Esophagus squamous epithelium (tissue), 5 donors: ENCODE data around the gene OR6X1. TPM values are rescaled to one million over a fixed set of nuclear protein-coding genes. Genes with fewer than 3 reads are reported as not detected.
"Not testable (repeated sequence)": the region's sequence is repeated elsewhere in the genome, so short reads cannot be mapped to it uniquely, and the experiment has no call there.

Source experiments
- DNase-seq: peaks from one replicate; lab custom pipeline; 2025; lab: John Stamatoyannopoulos, UW
- H3K27ac ChIP-seq, 4 donors: fragments of 200-600 bp; sonication (generic); one replicate each; pipeline ENCODE4 v1.5.1; 2016 to 2019; ENCODE audit warnings: mild to moderate bottlenecking in 1 of 4
- H3K27me3 ChIP-seq, 4 donors: fragments of 200-600 bp; sonication (generic); 1 replicate in 3 of 4; 2 replicates in 1 of 4; pipeline versions ENCODE4 v1.5.1 to v1.6.0; 2017 to 2021; ENCODE audit warnings: antibody characterized with exemption in 1 of 4
- H3K36me3 ChIP-seq, 3 donors: fragments of 200-600 bp; sonication (generic); one replicate each; pipeline ENCODE4 v1.5.1; 2016 to 2019
- H3K4me1 ChIP-seq, 3 donors: fragments of 200-600 bp; sonication (generic); one replicate each; pipeline ENCODE4 v1.5.1; 2017 to 2019
- H3K4me3 ChIP-seq, 4 donors: fragments of 200-600 bp; sonication (generic); 1 replicate in 3 of 4; 2 replicates in 1 of 4; pipeline ENCODE4 v1.5.1; 2016 to 2019; ENCODE audit warnings: mild to moderate bottlenecking in 2 of 4, moderate library complexity in 1 of 4
- H3K9me3 ChIP-seq, 3 donors: fragments of 200-600 bp; sonication (generic); one replicate each; pipeline ENCODE4 v1.5.1; 2016 to 2019
- POLR2A ChIP-seq, 4 donors: fragments of 450-650 bp; IDR thresholded peaks; one replicate each; pipeline ENCODE4 v1.6.1; 2017; ENCODE audit warnings: antibody characterized with exemption in 4 of 4, mild to moderate bottlenecking in 4 of 4, moderate library complexity in 3 of 4
- WGBS, 2 donors: methylation state at CpG; one replicate each; pipeline ENCODE4 v1.1.5; 2018; 5-methylcytosine and 5-hydroxymethylcytosine counted together
- intact Hi-C: fragments of 100-400 bp; cut with DNase I; formaldehyde crosslinking; loops from one replicate; pipeline ENCODE4 v1.15.0; 2022
- total RNA-seq, 4 donors: library from RNA; depleted of rRNA; stranded (reverse); fragments of >200 nt; gene quantifications; one replicate each; pipeline ENCODE4 v1.1.0, GENCODE V29; 2016
- TF ChIP-seq, protein P1 (sequence below), 6 experiments: fragments of 450-650 bp in 4 of 6; fragments of 200-600 bp in 2 of 6; sonication (generic) in 2 of 6; IDR thresholded peaks; one replicate each; pipeline ENCODE4 v1.5.1; 2016 to 2019; ENCODE audit warnings: antibody characterized with exemption in 6 of 6, mild to moderate bottlenecking in 4 of 6, moderate library complexity in 4 of 6
- donor health status: DM: yes; HTN: yes; CAD: no.

OR6X1 gene
- total RNA-seq, 4 donors from 2014 or later, result not detected

DNA sequence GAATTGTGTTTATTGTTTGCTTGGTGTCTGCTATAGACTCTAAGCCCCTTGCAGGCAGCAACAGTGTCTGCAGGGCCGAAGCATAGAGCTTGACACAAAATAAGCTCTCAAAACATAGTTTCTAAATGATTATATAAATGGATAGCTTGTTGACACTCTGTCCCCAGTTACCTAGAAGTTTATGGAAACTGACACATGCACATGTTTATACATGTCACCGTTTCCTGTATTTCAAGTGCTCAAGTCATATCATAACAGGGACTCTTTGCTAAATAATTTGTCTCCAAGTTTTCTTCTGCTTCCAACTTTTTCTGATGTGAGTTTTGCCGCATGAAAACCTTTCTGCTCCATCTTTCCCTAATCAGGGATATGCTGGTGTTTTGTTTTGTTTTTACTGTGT lies 3.7 kb upstream of the OR6X1 start:
- no peak for DNase-seq
- WGBS, 2 donors, result 41 to 57% methylated on average over 3 of the region's 3 CpGs
- intact Hi-C loops, result no loop called here
- H3K9me3 ChIP-seq, result peaks cover 0 to 16% (median 5%) of the 10 kb centered on the region in 3 donors
- no peak overlapping the region for H3K27ac ChIP-seq
- no peaks in the 10 kb centered on the region for H3K27me3 ChIP-seq
- no peak for TF ChIP-seq POLR2A (IDR thresholded peaks at IDR 0.05)
- TF ChIP-seq, protein P1, sequence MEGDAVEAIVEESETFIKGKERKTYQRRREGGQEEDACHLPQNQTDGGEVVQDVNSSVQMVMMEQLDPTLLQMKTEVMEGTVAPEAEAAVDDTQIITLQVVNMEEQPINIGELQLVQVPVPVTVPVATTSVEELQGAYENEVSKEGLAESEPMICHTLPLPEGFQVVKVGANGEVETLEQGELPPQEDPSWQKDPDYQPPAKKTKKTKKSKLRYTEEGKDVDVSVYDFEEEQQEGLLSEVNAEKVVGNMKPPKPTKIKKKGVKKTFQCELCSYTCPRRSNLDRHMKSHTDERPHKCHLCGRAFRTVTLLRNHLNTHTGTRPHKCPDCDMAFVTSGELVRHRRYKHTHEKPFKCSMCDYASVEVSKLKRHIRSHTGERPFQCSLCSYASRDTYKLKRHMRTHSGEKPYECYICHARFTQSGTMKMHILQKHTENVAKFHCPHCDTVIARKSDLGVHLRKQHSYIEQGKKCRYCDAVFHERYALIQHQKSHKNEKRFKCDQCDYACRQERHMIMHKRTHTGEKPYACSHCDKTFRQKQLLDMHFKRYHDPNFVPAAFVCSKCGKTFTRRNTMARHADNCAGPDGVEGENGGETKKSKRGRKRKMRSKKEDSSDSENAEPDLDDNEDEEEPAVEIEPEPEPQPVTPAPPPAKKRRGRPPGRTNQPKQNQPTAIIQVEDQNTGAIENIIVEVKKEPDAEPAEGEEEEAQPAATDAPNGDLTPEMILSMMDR (IDR thresholded peaks at IDR 0.05), result no peak
- H3K4me1 ChIP-seq, result no peaks in the 10 kb centered on the region
- H3K4me3 ChIP-seq, result no peak overlapping the region
- no peaks in the 10 kb centered on the region for H3K36me3 ChIP-seq

DNA sequence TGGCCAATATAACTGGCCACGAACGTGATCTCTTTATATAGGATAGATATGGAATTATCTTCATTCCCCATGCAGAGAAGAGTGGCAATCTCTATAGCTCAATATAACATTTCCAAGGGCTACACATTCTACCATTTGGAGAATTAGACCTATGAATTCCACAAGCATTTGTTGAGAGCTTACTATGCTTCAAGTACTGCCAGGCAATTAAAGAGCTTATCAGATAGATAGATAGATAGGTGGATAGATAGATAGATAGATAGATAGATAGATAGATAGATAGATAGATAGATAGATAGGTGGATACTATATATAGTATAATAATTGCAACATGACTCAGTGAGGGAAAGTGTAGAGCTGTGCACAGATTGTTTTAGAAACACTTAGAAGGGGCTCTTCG lies 1.5 kb upstream of the OR6X1 start:
- no peak overlapping the region for H3K4me3 ChIP-seq
- DNase-seq, result no peak
- no peaks in the 10 kb centered on the region for H3K9me3 ChIP-seq
- peaks cover 0 to 6% (median 0%) of the 10 kb centered on the region in 4 donors for H3K27me3 ChIP-seq
- H3K36me3 ChIP-seq, result no peaks in the 10 kb centered on the region
- peaks cover 0 to 5% (median 0%) of the 10 kb centered on the region in 3 donors for H3K4me1 ChIP-seq
- H3K27ac ChIP-seq, result no peak overlapping the region
- intact Hi-C loops, result no loop called here
- TF ChIP-seq, protein P1 (IDR thresholded peaks at IDR 0.05), result no peak
- TF ChIP-seq POLR2A (IDR thresholded peaks at IDR 0.05), result no peak
- WGBS, 2 donors, result 88 to 89% methylated on average over 3 of the region's 3 CpGs

DNA sequence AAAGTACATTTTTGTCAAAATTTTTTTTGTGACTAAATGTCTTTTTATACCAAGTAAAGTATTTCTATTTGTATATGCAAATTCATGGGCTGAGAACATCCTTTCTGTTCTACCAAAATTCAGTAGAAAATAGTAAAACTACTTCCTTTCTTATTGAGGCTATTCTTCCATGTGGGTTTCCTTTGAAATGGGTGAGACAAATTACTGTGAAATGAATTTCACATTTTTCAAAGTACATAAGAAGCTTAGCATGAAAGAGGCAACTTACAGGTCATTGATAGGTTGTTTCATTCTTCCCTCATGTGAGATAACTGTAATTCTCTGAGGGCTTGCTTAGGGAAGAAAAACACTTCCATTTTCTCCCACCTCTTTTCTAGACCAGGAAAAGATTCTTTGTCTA lies 1.0 kb upstream of the OR6X1 start:
- no peak for DNase-seq
- H3K27me3 ChIP-seq, result peaks cover 0 to 7% (median 0%) of the 10 kb centered on the region in 4 donors
- TF ChIP-seq POLR2A (IDR thresholded peaks at IDR 0.05), result no peak
- TF ChIP-seq, protein P1 (IDR thresholded peaks at IDR 0.05), result no peak
- no peak overlapping the region for H3K27ac ChIP-seq
- intact Hi-C loops, result no loop called here
- no peaks in the 10 kb centered on the region for H3K36me3 ChIP-seq
- H3K9me3 ChIP-seq, result no peaks in the 10 kb centered on the region
- H3K4me3 ChIP-seq, result no peak overlapping the region
- H3K4me1 ChIP-seq, result peaks cover 0 to 5% (median 0%) of the 10 kb centered on the region in 3 donors

DNA sequence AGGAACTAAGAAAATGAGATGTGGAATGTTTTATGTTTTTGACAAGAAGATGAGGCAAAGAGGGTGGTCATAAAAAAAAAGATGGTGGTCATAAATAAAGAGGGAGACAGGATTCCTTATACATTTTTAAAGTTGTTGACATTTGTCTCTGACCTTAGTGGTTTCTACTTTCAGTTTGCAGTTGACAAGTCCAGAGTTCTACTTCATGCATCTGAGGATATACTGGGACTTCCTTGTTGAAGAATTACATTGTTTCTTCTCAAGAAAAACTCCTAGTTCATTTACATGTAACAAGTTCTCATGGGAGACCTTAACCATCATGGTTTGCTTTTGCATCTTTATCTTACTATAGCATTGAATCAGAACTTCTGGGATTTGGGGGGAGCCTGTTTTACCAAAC lies 1.2 kb downstream of the OR6X1 start:
- H3K9me3 ChIP-seq, result peaks cover 0 to 6% (median 0%) of the 10 kb centered on the region in 3 donors
- no peak overlapping the region for H3K4me3 ChIP-seq
- intact Hi-C loops, result no loop called here
- no peak for DNase-seq
- H3K36me3 ChIP-seq, result no peaks in the 10 kb centered on the region
- H3K27me3 ChIP-seq, result peaks cover 0 to 7% (median 0%) of the 10 kb centered on the region in 4 donors
- TF ChIP-seq, protein P1 (IDR thresholded peaks at IDR 0.05), result no peak
- no peak for TF ChIP-seq POLR2A (IDR thresholded peaks at IDR 0.05)
- peaks cover 0 to 5% (median 0%) of the 10 kb centered on the region in 3 donors for H3K4me1 ChIP-seq
- no peak overlapping the region for H3K27ac ChIP-seq

DNA sequence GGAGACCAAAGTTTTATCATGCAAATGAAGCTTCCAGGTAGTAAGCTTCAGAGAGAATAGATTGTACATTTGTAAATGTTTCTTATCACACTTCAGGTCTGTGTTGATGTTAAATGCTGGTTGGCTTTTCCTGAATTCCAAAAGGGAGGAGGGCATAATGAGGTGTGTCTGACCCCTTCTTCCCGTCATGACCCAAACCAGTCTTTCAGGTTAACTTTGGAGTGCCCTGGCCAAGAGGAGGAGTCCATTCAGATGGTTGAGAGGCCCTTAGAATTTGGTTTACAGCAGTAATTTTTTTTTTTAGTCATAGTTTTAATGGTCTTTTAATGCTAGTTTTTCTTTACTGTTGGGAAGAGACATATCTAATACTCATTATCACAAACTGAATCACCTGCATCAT lies 2.5 kb downstream of the OR6X1 start:
- H3K27ac ChIP-seq, result no peak overlapping the region
- intact Hi-C loops, result no loop called here
- H3K27me3 ChIP-seq, result peaks cover 0 to 7% (median 0%) of the 10 kb centered on the region in 4 donors
- peaks cover 0 to 5% (median 0%) of the 10 kb centered on the region in 3 donors for H3K4me1 ChIP-seq
- 25 to 32% methylated on average over 1 of the region's 1 CpG for WGBS, 2 donors
- no peak overlapping the region for H3K4me3 ChIP-seq
- no peaks in the 10 kb centered on the region for H3K36me3 ChIP-seq
- H3K9me3 ChIP-seq, result peaks cover 0 to 6% (median 0%) of the 10 kb centered on the region in 3 donors
- no peak for DNase-seq
- TF ChIP-seq, protein P1 (IDR thresholded peaks at IDR 0.05), result no peak
- TF ChIP-seq POLR2A (IDR thresholded peaks at IDR 0.05), result no peak

DNA sequence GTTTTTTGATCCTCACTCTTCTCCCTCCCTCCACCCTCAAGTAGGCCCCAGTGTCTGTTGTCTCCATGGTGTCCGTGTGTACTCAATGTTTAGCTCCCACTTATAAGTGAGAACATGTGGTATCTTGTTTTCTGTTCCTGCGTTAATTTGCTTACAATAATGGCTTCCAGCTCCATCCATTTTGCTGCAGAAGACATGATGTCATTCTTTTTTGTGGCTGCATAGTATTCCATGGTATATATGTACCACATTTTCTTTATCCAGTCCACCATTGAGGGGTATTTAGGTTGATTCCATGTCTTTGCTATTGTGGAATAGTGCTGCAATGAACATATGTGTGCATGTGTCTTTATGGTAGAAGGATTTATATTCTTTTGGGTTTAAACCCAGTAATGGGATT lies 6.0 kb downstream of the OR6X1 start:
- intact Hi-C loops, result not testable (repeated sequence)

More for the DNA sequence above, 6.0 kb downstream of the OR6X1 start:
- H3K4me1 ChIP-seq, H3K9me3 ChIP-seq, DNase-seq, H3K4me3 ChIP-seq, H3K36me3 ChIP-seq, H3K27ac ChIP-seq, H3K27me3 ChIP-seq: not testable (repeated sequence)
- WGBS, 2 donors, result 73 to 81% methylated on average over 2 of the region's 2 CpGs
